Uterus (tissue), 4 donors: Measurements from ENCODE around the gene UNC119B. TPM values are rescaled to one million over a fixed set of nuclear protein-coding genes. Genes with fewer than 3 reads are reported as not detected.

Experiments
- DNase-seq, 2 donors: peaks; one replicate each; pipeline ENCODE4 v3.0.0-alpha.2; 2019 to 2020
- H3K27ac ChIP-seq, 2 donors: fragments of 200-600 bp; sonication (generic); 1 replicate in 1 of 2; 2 replicates in 1 of 2; pipeline ENCODE4 v1.5.1; 2016 to 2018
- H3K27me3 ChIP-seq, 2 donors: fragments of 200-600 bp; sonication (generic); one replicate each; pipeline ENCODE4 v1.5.1; 2018 to 2019; ENCODE audit warnings: control low read depth in 1 of 2
- H3K36me3 ChIP-seq, 2 donors: fragments of 200-600 bp; sonication (generic); one replicate each; pipeline ENCODE4 v1.5.1; 2019; ENCODE audit warnings: control low read depth in 1 of 2
- H3K4me1 ChIP-seq, 2 donors: fragments of 200-600 bp; sonication (generic); one replicate each; pipeline ENCODE4 v1.5.1; 2018 to 2019; ENCODE audit warnings: control low read depth in 1 of 2
- H3K4me3 ChIP-seq, 2 donors: fragments of 200-600 bp; sonication (generic); 1 replicate in 1 of 2; 2 replicates in 1 of 2; pipeline ENCODE4 v1.5.1; 2018 to 2019; ENCODE audit warnings: mild to moderate bottlenecking in 1 of 2
- H3K9me3 ChIP-seq, 2 donors: fragments of 200-600 bp; sonication (generic); one replicate each; pipeline ENCODE4 v1.5.1; 2019; ENCODE audit warnings: control low read depth in 1 of 2
- POLR2A ChIP-seq, 2 donors: fragments of 450-650 bp; IDR thresholded peaks; one replicate each; pipeline ENCODE4 v1.6.1; 2016; ENCODE audit warnings: antibody characterized with exemption in 2 of 2, mild to moderate bottlenecking in 1 of 2, moderate library complexity in 1 of 2
- intact Hi-C: fragments of 100-400 bp; cut with DNase I; formaldehyde crosslinking; loops from one replicate; pipeline ENCODE4 v1.15.1; 2023; ENCODE audit warnings: low total_unique reads
- total RNA-seq, 4 donors: library from RNA; depleted of rRNA in 3 of 4; stranded (reverse); fragments of >200 nt in 3 of 4; gene quantifications; one replicate each; pipeline versions ENCODE4 v1.1.0 to v1.2.4, GENCODE V29; 2014 to 2023
- TF ChIP-seq, protein P1 (sequence below), 4 experiments: fragments of 200-600 bp in 2 of 4; fragments of 450-650 bp in 2 of 4; sonication (generic) in 2 of 4; IDR thresholded peaks; one replicate each; pipeline ENCODE4 v1.5.1; 2016 to 2019; ENCODE audit warnings: antibody characterized with exemption in 4 of 4, mild to moderate bottlenecking in 2 of 4, moderate library complexity in 1 of 4
- donor health status: DM: yes; HTN: yes; CAD: no.

The UNC119B gene
- total RNA-seq, 4 donors from 2014 or later, result 13.8 to 44.8 (median 32.1) TPM

DNA sequence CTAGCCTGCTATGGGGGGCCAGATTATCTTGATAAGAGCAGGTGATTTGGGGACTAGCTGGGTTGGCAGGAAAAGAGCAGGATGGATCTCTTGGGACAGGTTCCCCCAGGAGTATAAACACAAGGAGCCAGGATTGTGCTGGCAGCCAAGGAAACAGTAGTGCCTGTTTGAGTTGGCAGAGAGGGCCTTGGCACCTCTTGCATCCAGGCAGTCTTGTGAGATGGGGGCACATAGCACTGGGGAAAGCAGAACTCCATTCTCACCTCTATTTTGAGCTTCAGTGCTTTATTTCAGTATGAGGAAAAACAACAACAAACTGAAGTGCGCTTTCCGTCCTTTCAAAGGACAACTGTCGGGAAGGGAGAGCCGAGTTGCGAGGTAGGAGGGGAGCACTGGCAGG lies 9.4 kb upstream of the UNC119B start:
- TF ChIP-seq, protein P1, sequence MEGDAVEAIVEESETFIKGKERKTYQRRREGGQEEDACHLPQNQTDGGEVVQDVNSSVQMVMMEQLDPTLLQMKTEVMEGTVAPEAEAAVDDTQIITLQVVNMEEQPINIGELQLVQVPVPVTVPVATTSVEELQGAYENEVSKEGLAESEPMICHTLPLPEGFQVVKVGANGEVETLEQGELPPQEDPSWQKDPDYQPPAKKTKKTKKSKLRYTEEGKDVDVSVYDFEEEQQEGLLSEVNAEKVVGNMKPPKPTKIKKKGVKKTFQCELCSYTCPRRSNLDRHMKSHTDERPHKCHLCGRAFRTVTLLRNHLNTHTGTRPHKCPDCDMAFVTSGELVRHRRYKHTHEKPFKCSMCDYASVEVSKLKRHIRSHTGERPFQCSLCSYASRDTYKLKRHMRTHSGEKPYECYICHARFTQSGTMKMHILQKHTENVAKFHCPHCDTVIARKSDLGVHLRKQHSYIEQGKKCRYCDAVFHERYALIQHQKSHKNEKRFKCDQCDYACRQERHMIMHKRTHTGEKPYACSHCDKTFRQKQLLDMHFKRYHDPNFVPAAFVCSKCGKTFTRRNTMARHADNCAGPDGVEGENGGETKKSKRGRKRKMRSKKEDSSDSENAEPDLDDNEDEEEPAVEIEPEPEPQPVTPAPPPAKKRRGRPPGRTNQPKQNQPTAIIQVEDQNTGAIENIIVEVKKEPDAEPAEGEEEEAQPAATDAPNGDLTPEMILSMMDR (IDR thresholded peaks at IDR 0.05), result no peak
- no peaks in the 10 kb centered on the region for H3K4me1 ChIP-seq
- H3K4me3 ChIP-seq, result no peak overlapping the region
- intact Hi-C loops, result no loop called here
- no peaks in the 10 kb centered on the region for H3K9me3 ChIP-seq
- H3K27ac ChIP-seq, result no peak overlapping the region
- H3K36me3 ChIP-seq, result no peaks in the 10 kb centered on the region
- no peak for DNase-seq
- H3K27me3 ChIP-seq, result no peaks in the 10 kb centered on the region

DNA sequence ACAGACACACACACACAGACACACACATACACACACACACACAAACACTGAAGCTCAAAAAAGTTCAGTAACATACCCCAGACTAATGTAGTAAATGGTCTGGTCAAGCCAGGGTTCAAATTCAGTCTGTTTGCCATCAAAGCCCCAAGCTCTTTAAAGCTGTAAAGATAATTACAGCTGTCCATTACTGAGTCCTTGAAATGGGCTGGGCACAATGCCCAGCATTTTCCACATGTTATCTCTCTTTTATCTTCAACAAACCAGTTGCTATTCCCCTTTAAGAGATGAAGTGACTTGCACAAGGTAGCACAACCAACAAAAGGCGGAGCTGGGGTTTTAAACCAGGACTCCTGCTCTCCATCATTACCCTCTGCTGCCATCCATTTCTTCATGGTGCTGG lies 7.6 kb upstream of the UNC119B start:
- TF ChIP-seq, protein P1 (IDR thresholded peaks at IDR 0.05), result no peak
- no peaks in the 10 kb centered on the region for H3K4me1 ChIP-seq
- no peak overlapping the region for H3K27ac ChIP-seq
- no peak overlapping the region for H3K4me3 ChIP-seq
- H3K9me3 ChIP-seq, result no peaks in the 10 kb centered on the region
- H3K36me3 ChIP-seq, result no peaks in the 10 kb centered on the region
- intact Hi-C loops, result no loop called here
- DNase-seq, result no peak
- H3K27me3 ChIP-seq, result no peaks in the 10 kb centered on the region

DNA sequence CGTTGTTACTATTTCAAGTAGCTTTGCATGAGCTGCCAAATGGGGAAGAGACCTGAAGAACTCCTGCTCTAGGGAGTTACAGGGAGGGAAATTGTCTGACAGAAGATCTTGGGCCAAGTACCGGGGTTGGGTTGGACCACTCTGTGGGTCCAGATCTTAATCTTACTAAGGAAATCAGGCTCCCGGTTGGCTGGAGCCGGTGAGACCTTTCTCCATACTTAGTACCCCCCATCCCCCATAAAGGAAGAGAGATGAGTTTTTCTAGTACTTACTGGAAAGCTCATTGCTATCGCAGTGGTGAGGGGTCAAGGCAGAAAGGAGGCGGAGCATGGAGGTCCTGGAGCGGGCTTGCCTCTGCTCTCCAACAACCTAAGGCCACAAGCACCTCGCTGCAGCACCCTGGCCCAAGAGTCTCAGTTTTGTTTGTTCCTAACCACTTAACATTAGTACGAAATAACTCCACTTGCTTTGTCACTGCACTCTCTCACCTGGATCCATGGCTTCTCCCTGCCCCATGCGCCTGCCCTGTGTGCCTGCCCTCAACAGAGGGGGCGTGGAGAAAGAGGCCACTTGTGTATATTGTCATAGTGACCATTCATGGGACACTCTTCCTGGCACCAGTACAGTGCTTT lies 6.8 kb upstream of the UNC119B start:
- peak overlapping the region in 1 of 2 donors; percentile 0 for H3K27ac ChIP-seq
- no peaks in the 10 kb centered on the region for H3K4me1 ChIP-seq
- no peaks in the 10 kb centered on the region for H3K36me3 ChIP-seq
- intact Hi-C loops, result no loop called here
- H3K27me3 ChIP-seq, result no peaks in the 10 kb centered on the region
- TF ChIP-seq, protein P1 (IDR thresholded peaks at IDR 0.05), result no peak
- no peak for TF ChIP-seq POLR2A (IDR thresholded peaks at IDR 0.05)
- H3K9me3 ChIP-seq, result no peaks in the 10 kb centered on the region
- no peak for DNase-seq
- H3K4me3 ChIP-seq, result no peak overlapping the region

DNA sequence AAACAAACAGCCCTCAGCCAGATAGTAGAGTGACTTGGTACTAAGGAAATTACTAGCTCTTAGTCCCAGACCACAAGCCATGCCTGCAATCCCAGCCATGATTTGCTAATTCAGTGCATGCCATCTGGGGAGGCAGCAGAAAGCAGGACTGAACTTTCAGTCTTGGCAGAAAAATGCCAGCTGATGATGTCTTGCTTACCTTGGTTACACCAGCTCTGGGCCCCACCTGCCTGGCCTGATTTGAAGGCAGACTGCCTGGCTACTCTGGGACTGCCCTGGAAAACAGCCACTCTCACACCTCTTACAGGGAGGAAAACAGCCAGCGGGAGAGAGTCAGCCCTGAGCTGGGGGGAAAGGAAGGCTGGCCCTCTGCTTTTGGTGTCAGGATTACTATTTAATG lies 4.6 kb upstream of the UNC119B start:
- no peak overlapping the region for H3K27ac ChIP-seq
- H3K9me3 ChIP-seq, result no peaks in the 10 kb centered on the region
- no peaks in the 10 kb centered on the region for H3K4me1 ChIP-seq
- DNase-seq, result no peak
- TF ChIP-seq POLR2A (IDR thresholded peaks at IDR 0.05), result no peak
- TF ChIP-seq, protein P1 (IDR thresholded peaks at IDR 0.05), result no peak
- no peaks in the 10 kb centered on the region for H3K36me3 ChIP-seq
- H3K27me3 ChIP-seq, result no peaks in the 10 kb centered on the region
- intact Hi-C loops, result no loop called here
- H3K4me3 ChIP-seq, result no peak overlapping the region

DNA sequence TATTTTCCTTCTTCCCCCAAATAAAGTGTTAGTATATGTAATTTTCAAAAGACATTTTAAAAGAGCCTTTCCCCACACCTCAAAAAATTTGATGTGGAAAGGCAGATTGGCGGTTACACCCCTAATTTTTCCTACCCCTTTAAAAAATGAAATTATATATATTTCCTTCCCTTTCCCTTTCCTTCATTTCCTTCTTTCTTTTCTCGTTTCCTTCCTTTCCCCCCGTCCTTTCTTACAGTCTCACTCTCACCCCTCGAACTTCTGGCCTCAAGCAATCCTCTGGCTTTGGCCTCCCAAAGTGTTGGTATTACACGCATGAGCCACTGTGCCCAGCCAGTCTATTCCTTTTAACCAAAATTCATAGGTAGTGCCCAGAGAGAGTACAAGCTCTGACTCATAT lies 4.2 kb upstream of the UNC119B start:
- TF ChIP-seq, protein P1 (IDR thresholded peaks at IDR 0.05), result no peak
- no peak for TF ChIP-seq POLR2A (IDR thresholded peaks at IDR 0.05)
- no peaks in the 10 kb centered on the region for H3K9me3 ChIP-seq
- no peaks in the 10 kb centered on the region for H3K4me1 ChIP-seq
- intact Hi-C loops, result no loop called here
- no peak overlapping the region for H3K27ac ChIP-seq
- H3K36me3 ChIP-seq, result no peaks in the 10 kb centered on the region
- no peak overlapping the region for H3K4me3 ChIP-seq
- DNase-seq, result no peak
- no peaks in the 10 kb centered on the region for H3K27me3 ChIP-seq
